Measurements from ENCODE around the gene KCNJ5. TPM values are rescaled to one million over a fixed set of nuclear protein-coding genes. Genes with fewer than 3 reads are reported as not detected.
A peak's percentile ranks its signal among the peaks of the same experiment; 100 is the strongest.

KCNJ5 gene
- total RNA-seq, 1 donor from 2014 or later, result not detected

DNA sequence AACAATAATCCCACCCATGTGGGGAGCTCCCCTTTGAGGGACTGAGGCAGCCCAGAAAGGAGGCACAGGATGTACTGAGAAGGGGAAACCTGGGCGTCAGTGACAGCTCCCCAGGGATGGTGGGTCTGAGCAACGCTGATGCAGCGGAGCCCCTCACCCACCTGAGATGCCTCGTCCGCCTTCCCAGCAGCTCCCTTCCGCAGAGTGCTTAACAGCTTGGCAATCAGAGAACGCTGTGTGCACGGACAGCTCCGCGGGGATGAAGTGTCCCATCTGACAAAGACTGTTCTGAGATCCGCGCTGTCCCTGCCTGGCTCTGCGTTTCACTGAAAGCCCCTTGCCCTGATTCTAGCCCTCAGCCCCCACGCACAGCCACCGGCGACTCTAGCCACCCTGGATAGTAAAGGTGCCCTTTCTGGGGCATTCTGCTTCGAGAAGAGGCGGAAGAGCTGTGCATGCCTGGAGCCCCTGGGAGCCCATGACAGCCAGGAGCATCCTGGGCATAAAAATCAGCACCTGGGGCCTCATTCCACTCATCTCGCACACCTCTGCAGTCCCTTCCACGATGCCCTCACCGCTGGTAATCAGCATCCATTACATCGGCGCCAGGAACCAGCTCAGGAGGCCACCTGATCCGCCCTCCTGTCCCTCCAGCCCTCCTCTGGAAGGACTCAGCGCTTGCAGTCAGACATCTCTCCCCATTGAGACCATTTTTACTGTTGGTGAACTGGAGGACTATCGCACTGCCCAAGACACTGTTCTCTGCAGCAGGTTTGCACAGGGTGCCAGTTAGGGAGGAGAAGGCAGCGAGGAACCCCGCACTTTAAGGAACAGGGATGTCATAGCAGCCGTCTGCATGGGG, 10.7 kb downstream of the KCNJ5 start:
- peaks cover 38% of the 10 kb centered on the region for H3K4me1 Mint-ChIP-seq
- H3K9me3 ChIP-seq (ENCODE audit: low read depth), result no peaks in the 10 kb centered on the region
- H3F3A ChIP-seq (ENCODE audit: low read depth), result peaks cover 20% of the 10 kb centered on the region
- H3K27me3 ChIP-seq, result peaks cover 100% of the 10 kb centered on the region
- H3K36me3 ChIP-seq, result no peaks in the 10 kb centered on the region
- H4K20me1 ChIP-seq (ENCODE audit: low read depth), result peaks cover 40% of the 10 kb centered on the region
- peak overlapping the region; percentile 87 for H3K4me2 ChIP-seq
- peaks cover 29% of the 10 kb centered on the region for H3K4me1 ChIP-seq
- H3K27ac Mint-ChIP-seq, result no peak overlapping the region
- no peak overlapping the region for H3K27ac ChIP-seq
- H3K9ac ChIP-seq, result no peak overlapping the region
- no peaks in the 10 kb centered on the region for H3K79me2 ChIP-seq (ENCODE audit: low read depth)
- peak overlapping the region; percentile 44 for H3K4me3 ChIP-seq
- peak; percentile 53 for TF ChIP-seq EZH2 (IDR thresholded peaks at IDR 0.05)
- no peak for TF ChIP-seq EZH2phosphoT487 (IDR thresholded peaks at IDR 0.05)
- no peaks in the 10 kb centered on the region for H3K9me3 Mint-ChIP-seq
- DNase-seq (ENCODE audit: low spot score), result peak; percentile 72
- peak overlapping the region; percentile 76 for H3K4me3 Mint-ChIP-seq
- H2AFZ ChIP-seq (replicated peaks), result no peak overlapping the region
- no peaks in the 10 kb centered on the region for H3K36me3 Mint-ChIP-seq
- H3K27me3 Mint-ChIP-seq (ENCODE audit: insufficient read depth, low read depth), result peaks cover 57% of the 10 kb centered on the region

DNA sequence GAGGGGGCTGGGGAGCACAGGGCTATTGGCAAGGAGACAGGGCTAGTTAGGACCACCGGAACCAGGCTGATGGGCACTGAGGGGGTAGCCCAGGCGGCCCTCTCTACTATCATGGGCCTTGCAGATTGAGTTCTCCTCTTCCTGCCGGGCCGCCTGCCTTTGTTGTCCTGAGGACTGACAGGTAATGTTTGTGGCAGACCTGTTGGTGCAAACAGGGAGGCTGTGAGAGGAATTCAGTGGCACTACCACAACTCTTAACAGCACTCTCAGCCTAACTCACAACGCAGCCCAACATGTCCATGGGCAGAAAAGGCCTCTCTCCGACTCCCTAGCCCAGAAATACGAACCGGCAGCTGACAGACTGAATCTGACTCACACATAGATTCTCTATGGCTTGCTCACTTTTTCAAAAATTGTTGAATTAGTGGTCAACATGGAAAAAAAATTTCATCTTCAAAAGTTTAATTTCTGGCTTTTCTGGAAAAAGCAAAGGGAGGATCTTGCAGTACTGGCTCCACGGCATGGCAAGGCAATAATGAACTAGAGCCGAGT, 11.4 kb downstream of the KCNJ5 start:
- peak overlapping the region; percentile 44 for H3K4me3 ChIP-seq
- peak overlapping the region; percentile 87 for H3K4me2 ChIP-seq
- Mint-ChIP-seq H3K4me3 (no peak overlapping the region), H3K4me1 (peaks cover 38% of the 10 kb centered on the region), H3K27ac (no peak overlapping the region), H3K36me3 (no peaks in the 10 kb centered on the region), H3K27me3 (ENCODE audit: insufficient read depth, low read depth) (peaks cover 57% of the 10 kb centered on the region), H3K9me3 (no peaks in the 10 kb centered on the region)
- no peak for DNase-seq (ENCODE audit: low spot score)
- no peaks in the 10 kb centered on the region for H3K79me2 ChIP-seq (ENCODE audit: low read depth)
- TF ChIP-seq CTCF (IDR thresholded peaks at IDR 0.05) (no peak), EZH2phosphoT487 (IDR thresholded peaks at IDR 0.05) (peak; percentile 44), EZH2 (IDR thresholded peaks at IDR 0.05) (peak; percentile 41)
- peaks cover 29% of the 10 kb centered on the region for H3K4me1 ChIP-seq
- H2AFZ ChIP-seq (replicated peaks), result no peak overlapping the region
- H3K27me3 ChIP-seq, result peaks cover 100% of the 10 kb centered on the region
- no peaks in the 10 kb centered on the region for H3K9me3 ChIP-seq (ENCODE audit: low read depth)
- H3K9ac ChIP-seq, result no peak overlapping the region
- H3K36me3 ChIP-seq, result no peaks in the 10 kb centered on the region
- no peak overlapping the region for H3K27ac ChIP-seq
- H4K20me1 ChIP-seq (ENCODE audit: low read depth), result peaks cover 40% of the 10 kb centered on the region
- peaks cover 23% of the 10 kb centered on the region for H3F3A ChIP-seq (ENCODE audit: low read depth)

DNA sequence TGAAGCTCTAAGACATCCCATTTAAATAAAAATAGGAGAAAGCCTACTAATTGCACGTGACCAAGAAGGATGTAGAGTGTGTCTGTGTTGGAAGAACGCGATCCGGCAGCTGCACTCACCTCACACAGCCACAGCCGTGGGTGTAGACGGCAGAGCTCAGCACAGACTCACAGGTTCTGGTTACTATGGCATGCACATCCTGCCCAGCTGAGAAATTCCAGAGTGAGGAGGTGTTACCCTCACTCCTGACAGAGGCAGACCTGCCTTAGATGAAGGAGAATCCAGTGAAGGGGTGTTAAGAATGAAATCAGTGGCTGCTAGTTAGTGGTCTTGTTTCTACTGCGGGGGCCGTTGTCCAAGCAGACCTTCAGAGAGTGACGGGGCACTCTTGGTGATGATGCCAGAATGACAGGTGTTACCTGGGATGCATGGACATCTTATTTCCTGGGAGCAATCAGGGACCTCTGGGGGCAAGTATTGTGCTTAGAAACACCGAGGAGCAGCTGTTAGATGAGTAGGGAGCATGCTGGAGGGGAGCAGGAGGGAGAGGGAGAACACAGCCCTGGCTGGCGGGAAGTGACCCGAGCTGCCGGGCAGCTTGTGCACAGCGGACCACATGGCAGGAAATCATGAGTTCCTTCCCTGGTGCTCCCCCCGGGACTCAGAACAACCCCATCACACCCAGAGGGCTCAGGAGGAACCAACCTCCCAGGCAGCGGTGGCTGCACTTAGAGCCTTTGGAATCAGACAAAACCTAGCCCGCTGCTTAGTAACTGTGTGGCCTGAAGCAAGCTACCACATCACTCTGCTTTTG, 12.3 kb downstream of the KCNJ5 start:
- H3K27ac ChIP-seq, result no peak overlapping the region
- H3K27me3 ChIP-seq, result peaks cover 97% of the 10 kb centered on the region
- Mint-ChIP-seq H3K27me3 (ENCODE audit: insufficient read depth, low read depth) (peaks cover 57% of the 10 kb centered on the region), H3K4me1 (peaks cover 38% of the 10 kb centered on the region), H3K27ac (no peak overlapping the region), H3K4me3 (peak overlapping the region; percentile 35), H3K36me3 (no peaks in the 10 kb centered on the region), H3K9me3 (no peaks in the 10 kb centered on the region)
- DNase-seq (ENCODE audit: low spot score), result peak; percentile 50
- H3K4me3 ChIP-seq, result peak overlapping the region; percentile 11
- H3K4me1 ChIP-seq, result peaks cover 29% of the 10 kb centered on the region
- TF ChIP-seq EZH2 (IDR thresholded peaks at IDR 0.05), result no peak
- no peak for TF ChIP-seq CTCF (IDR thresholded peaks at IDR 0.05)
- no peak for TF ChIP-seq EZH2phosphoT487 (IDR thresholded peaks at IDR 0.05)
- H3K9me3 ChIP-seq (ENCODE audit: low read depth), result no peaks in the 10 kb centered on the region
- H3K9ac ChIP-seq, result no peak overlapping the region
- H3F3A ChIP-seq (ENCODE audit: low read depth), result peaks cover 28% of the 10 kb centered on the region
- peak overlapping the region; percentile 86 for H3K4me2 ChIP-seq
- H3K79me2 ChIP-seq (ENCODE audit: low read depth), result no peaks in the 10 kb centered on the region
- H4K20me1 ChIP-seq (ENCODE audit: low read depth), result peaks cover 40% of the 10 kb centered on the region
- no peaks in the 10 kb centered on the region for H3K36me3 ChIP-seq
- H2AFZ ChIP-seq (replicated peaks), result no peak overlapping the region
